Hematopoietic multipotent progenitor cell treated with erythropoietin and hydrocortisone succinate and interleukin-3 and kit ligand, for 4 days (in vitro differentiated cells): ENCODE measurements around the gene EPHX1.
"Not testable (repeated sequence)": the region's sequence is repeated elsewhere in the genome, so short reads cannot be mapped to it uniquely, and the experiment has no call there.

Source experiments
- DNase-seq: peaks from one replicate; pipeline ENCODE4 v3.0.0-alpha.2; 2015

The EPHX1 gene

GRCh38 chr1:225883616-225884265 lies 73.8 kb downstream of the EPHX1 start:
- no peak for DNase-seq

- no peak for DNase-seq
Measured at GRCh38 chr1:225885336-225885735, 75.4 kb downstream of the EPHX1 start.

GRCh38 chr1:225886159-225887029 lies 76.5 kb downstream of the EPHX1 start:
- no peak for DNase-seq

DNA sequence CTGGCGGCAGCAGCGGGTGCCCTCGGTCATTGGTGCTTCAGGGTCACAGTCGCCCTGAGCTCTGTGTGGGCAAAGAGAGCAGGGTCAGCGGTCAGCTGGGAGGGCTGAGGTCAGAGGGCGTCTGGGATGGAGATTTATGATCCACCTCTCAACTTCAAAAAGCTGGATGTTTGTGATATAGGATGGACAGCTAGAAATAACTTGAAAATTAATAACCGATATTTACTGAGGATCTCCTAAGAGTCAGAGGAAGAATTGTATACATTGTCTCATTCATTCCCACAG lies 77.0 kb downstream of the EPHX1 start:
- no peak for DNase-seq

DNA sequence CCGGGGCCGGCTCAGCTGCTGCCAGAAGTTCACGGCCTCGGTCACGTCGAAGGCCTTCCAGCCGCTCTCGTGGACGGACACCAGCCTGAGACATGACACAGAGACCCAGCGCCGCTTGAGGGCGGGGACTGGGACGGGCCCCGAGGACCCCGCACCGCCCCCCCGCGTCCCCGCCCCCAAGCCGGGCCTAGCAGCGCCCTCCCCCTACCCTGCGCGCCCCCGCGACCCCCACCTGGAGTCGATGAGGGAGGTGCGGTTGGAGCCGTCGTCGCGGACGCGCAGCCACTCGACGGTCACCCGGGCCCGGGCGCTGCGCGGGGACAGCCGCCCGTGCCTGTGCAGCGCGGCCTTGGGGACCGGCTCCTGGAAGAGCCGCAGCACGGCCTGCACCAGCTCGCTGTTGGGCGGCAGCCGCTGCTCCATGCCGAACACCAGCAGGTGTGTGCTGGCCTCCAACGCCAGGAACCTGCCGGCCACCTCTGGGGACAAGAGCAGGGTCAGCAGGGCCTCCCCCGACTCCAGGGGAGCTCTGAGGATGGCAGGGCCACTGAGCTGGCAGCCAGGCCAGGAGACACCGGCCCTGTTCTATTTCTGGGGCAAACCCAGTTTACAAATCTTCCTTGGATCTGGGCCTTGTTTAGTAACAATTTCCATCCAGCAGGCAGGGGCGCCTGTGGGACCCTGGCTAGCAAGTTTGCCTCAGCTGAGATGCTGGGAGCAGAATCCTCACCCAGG lies 77.8 kb downstream of the EPHX1 start:
- DNase-seq: not testable (repeated sequence)

DNA sequence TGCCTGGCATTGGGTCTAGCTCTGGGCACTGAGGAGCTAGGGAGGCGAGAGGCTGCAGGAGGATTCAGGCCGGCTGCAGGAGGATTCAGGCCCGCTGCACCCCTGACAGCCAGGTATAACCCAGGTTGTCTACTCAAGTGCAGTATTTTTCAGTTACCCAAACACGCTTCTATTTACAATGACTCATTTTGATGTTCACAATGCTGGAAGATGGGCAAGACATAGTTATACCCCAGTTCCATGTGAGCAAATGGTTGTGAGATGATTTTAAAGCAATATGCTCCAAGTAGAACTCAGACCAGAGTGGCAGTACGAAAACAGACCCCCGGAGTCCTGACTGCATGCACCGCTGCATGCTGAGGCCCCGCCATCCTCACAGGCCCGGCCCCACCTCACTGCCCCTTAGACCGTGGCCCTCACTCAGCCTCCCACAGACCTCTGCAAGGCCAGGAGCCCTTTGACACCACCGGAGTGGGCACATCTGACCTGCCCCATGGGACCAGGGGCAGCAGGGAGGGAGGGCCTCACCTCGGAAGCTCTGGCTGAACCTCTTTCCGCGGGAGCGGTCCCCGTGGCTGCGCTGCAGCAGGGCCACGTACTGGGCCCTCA lies 78.5 kb downstream of the EPHX1 start:
- DNase-seq: no peak

GRCh38 chr1:225888898-225889601 lies 79.1 kb downstream of the EPHX1 start, which contains the start of gene LEFTY1:
LEFTY1 (minus strand) TSS chr1:225889146; CDS start chr1:225889066, 80 bp downstream.
- DNase-seq: no peak

- DNase-seq: no peak
Measured at GRCh38 chr1:225889743-225890142, 79.8 kb downstream of the EPHX1 start.

GRCh38 chr1:225890346-225891228 lies 80.7 kb downstream of the EPHX1 start:
- DNase-seq: no peak

DNA sequence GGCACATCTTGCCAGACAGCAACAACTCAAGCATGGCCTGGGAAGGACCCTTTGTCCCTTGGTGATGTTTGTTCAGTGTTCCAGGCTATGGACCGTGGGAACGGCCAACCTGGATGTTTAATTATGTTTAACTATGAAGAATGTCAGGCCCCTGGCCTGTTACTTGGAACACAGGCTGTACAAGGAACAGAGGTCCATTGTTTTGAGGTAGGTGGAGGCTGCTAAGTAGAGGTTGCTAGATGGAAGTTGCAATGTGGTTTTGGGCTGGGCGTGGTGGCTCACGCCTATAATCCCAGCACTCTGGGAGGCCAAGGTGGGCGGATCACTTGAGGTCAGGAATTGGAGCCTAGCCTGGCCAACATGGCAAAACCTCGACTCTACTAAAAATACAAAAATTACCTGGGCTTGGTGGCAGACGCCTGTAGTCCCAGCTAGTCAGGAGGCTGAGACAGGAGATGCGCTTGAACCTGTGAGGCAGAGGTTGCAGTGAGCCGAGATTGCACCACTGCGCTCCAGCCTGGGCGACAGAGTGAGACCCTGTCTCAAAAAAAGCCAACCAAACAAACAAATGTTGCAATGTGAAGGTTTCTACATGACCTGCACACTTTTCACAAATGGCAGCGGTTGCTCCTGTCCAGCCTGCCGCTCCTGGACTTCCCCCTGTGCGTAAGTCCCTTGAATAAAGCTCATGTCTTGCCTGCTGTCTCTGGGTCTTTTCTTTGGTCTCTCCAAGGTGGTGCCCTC lies 81.5 kb downstream of the EPHX1 start:
- DNase-seq: no peak

GRCh38 chr1:225892307-225892706 lies 82.4 kb downstream of the EPHX1 start:
- DNase-seq: no peak
